K562 (cell line): ENCODE data around the gene RGS7. TPM values are rescaled to one million over a fixed set of nuclear protein-coding genes. Genes with fewer than 3 reads are reported as not detected.

ENCODE experiments used
- ATAC-seq: fragments of 200-7000 bp; cut with Tn5 transposase; 3 replicates; pipeline ENCODE4 v1.9.1; 2020; ENCODE audit warnings: moderate library complexity
- BruUV-seq: library from RNA; stranded (reverse); fragments of 400-500 nt; replicated peaks from 2 replicates; lab custom pipeline; 2021; lab: Mats Ljungman, UMichigan
- CTCF ChIA-PET: fragments of 300-600 bp; formaldehyde crosslinking; extraction: SDS; loops from one replicate; lab custom pipeline; 2021; ENCODE audit warnings: low intra/inter-chr PET ratio; lab: Yijun Ruan, JAX
- POLR2A ChIA-PET: fragments of 300-600, 350-650 bp; sonication (Branson Sonifier 250); formaldehyde crosslinking; extraction: SDS; loops from one replicate; lab custom pipeline; 2021; ENCODE audit warnings: antibody characterized with exemption, inconsistent platforms; lab: Yijun Ruan, JAX
- DNase-seq, 4 experiments: peaks; one replicate each; pipeline versions ENCODE4 v3.0.0 to v3.0.0-alpha.2; 2011 to 2018; ENCODE audit warnings: low spot score in 3 of 4, mixed read lengths in 3 of 4; ENCODE audit errors: extremely low read depth in 1 of 4
- FAIRE-seq: peaks from 2 replicates; lab custom pipeline; 2011; peaks lifted over from hg19 to GRCh38; lab: Jason Lieb, UNC
- H2AFZ ChIP-seq: 2 replicates; pipeline ENCODE4 v1.6.0; 2011; ENCODE audit warnings: low read depth, low read length, control low read depth, inconsistent platforms
- H3K27ac ChIP-seq: fragments of 200-600 bp; 3 replicates; pipeline ENCODE4 v1.8.0; 2011; ENCODE audit warnings: low read depth, mild to moderate bottlenecking, control low read depth, inconsistent platforms, low read length, moderate library complexity, mixed read lengths; ENCODE audit errors: extremely low read depth
- H3K27me3 ChIP-seq, 2 experiments: fragments of 300-600 bp in 1 of 2; 2 replicates in 1 of 2; 3 replicates in 1 of 2; pipeline versions ENCODE4 v1.6.0 to v1.8.0; 2011; ENCODE audit warnings: inconsistent platforms in 2 of 2, low read length in 2 of 2, mild to moderate bottlenecking in 1 of 2, mixed read lengths in 1 of 2, moderate library complexity in 1 of 2; ENCODE audit not compliant: control insufficient read depth in 2 of 2, insufficient read depth in 2 of 2
- H3K36me3 ChIP-seq: fragments of 300-600 bp; 3 replicates; pipeline ENCODE4 v1.8.0; 2011; ENCODE audit warnings: mild to moderate bottlenecking, low read length, inconsistent platforms; ENCODE audit not compliant: control insufficient read depth, insufficient read depth
- H3K4me1 ChIP-seq, 2 experiments: fragments of 200-600 bp in 1 of 2; replicated peaks in 1 of 2; 2 replicates in 1 of 2; 3 replicates in 1 of 2; pipeline versions ENCODE4 v1.5.1 to v1.8.0; 2011; ENCODE audit warnings: inconsistent platforms in 2 of 2, low read length in 2 of 2, mild to moderate bottlenecking in 1 of 2, mixed read lengths in 1 of 2, moderate library complexity in 1 of 2; ENCODE audit not compliant: control insufficient read depth in 2 of 2, insufficient read depth in 2 of 2
- H3K4me2 ChIP-seq: 2 replicates; pipeline ENCODE4 v1.6.1; 2011; ENCODE audit warnings: low read length, control low read depth, inconsistent platforms, mixed read lengths; ENCODE audit not compliant: insufficient read depth
- H3K4me3 ChIP-seq: fragments of 200-600 bp; sonication (generic), shearing (Covaris generic); 2 replicates; pipeline ENCODE4 v1.5.1; 2016; ENCODE audit warnings: control low read depth, inconsistent platforms
- H3K79me2 ChIP-seq: fragments of 200-600 bp; 3 replicates; pipeline ENCODE4 v1.8.0; 2011; ENCODE audit warnings: low read length, inconsistent platforms; ENCODE audit not compliant: control insufficient read depth, insufficient read depth
- H3K9ac ChIP-seq, 2 experiments: 2 replicates each; pipeline versions ENCODE4 v1.6.0 to v1.6.1; 2011; ENCODE audit warnings: low read depth in 2 of 2, low read length in 2 of 2, control low read depth in 1 of 2, inconsistent platforms in 1 of 2, mild to moderate bottlenecking in 1 of 2, mixed read lengths in 1 of 2; ENCODE audit not compliant: insufficient read depth in 1 of 2
- H3K9me1 ChIP-seq: one replicate; pipeline ENCODE4 v1.6.0; 2011; ENCODE audit warnings: inconsistent platforms, mild to moderate bottlenecking, low read length, moderate library complexity; ENCODE audit not compliant: control insufficient read depth, insufficient read depth
- H3K9me3 ChIP-seq: replicated peaks from 2 replicates; pipeline ENCODE4 v1.5.1; 2011; ENCODE audit warnings: low read depth, low read length, inconsistent platforms; ENCODE audit not compliant: control insufficient read depth, insufficient read depth
- H4K20me1 ChIP-seq: replicated peaks from 2 replicates; pipeline ENCODE4 v1.6.1; 2011; ENCODE audit warnings: low read length, inconsistent platforms, mixed read lengths; ENCODE audit not compliant: control insufficient read depth, insufficient read depth
- CSDE1 ChIP-seq, 2 experiments: fragments of 450-650 bp; IDR thresholded peaks; 2 replicates each; pipeline ENCODE4 v1.6.1; 2016; ENCODE audit warnings: mild to moderate bottlenecking in 1 of 2
- ERF ChIP-seq: fragments of 450-650 bp; formaldehyde crosslinking; IDR thresholded peaks from 2 replicates; pipeline ENCODE4 v1.4.0; 2020; ENCODE audit warnings: mild to moderate bottlenecking, mixed read lengths
- ETS1 ChIP-seq: conservative IDR thresholded peaks from 2 replicates; pipeline ENCODE4 v1.6.1; 2011; ENCODE audit warnings: low read depth, mild to moderate bottlenecking, low read length; ENCODE audit not compliant: control insufficient read depth
- MXD1 ChIP-seq: fragments of 250-450 bp; sonication (Bioruptor Pico); IDR thresholded peaks from 2 replicates; pipeline ENCODE4 v1.8.0; 2021; ENCODE audit warnings: borderline replicate concordance, mild to moderate bottlenecking, moderate library complexity; ENCODE audit not compliant: poor library complexity, severe bottlenecking
- RAD21 ChIP-seq, 2 experiments: fragments of 250-450 bp in 1 of 2; fragments of 450-650 bp in 1 of 2; sonication (Bioruptor Pico) in 1 of 2; formaldehyde crosslinking in 1 of 2; IDR thresholded peaks in 1 of 2; conservative IDR thresholded peaks in 1 of 2; 2 replicates each; pipeline versions ENCODE4 v1.4.0 to v1.8.0; 2020 to 2022; ENCODE audit warnings: mild to moderate bottlenecking in 2 of 2, moderate library complexity in 1 of 2
- STAG1 ChIP-seq: sonication (generic); formaldehyde crosslinking; IDR thresholded peaks from 2 replicates; pipeline ENCODE4 v1.5.0; 2020; ENCODE audit warnings: missing genetic modification reagents, borderline replicate concordance
- TSC22D4 ChIP-seq: fragments of 450-650 bp; IDR thresholded peaks from 2 replicates; pipeline ENCODE4 v1.6.1; 2016; ENCODE audit warnings: missing genetic modification characterization, missing biosample characterization, control low read depth
- ZFPM2 ChIP-seq: fragments of 250-450 bp; sonication (Bioruptor Pico); IDR thresholded peaks from 2 replicates; pipeline ENCODE4 v1.5.1; 2022; ENCODE audit warnings: mild to moderate bottlenecking
- WGBS: fragments of 100-300 bp; shearing (Covaris generic); methylation state at CpG from one replicate; pipeline ENCODE4 v1.1.6; 2016; ENCODE audit warnings: low coverage, mixed read lengths; ENCODE audit not compliant: insufficient coverage; ENCODE audit errors: missing lambda C conversion rate; 5-methylcytosine and 5-hydroxymethylcytosine counted together
- in situ Hi-C: fragments of 300-500 bp; cut with MboI; formaldehyde crosslinking; loops from 4 replicates; pipeline ENCODE4 v1.15.0; 2018; ENCODE audit warnings: inconsistent platforms, mixed read lengths
- intact Hi-C: fragments of 100-400 bp; cut with micrococcal nuclease; formaldehyde crosslinking; loops from 2 replicates; pipeline ENCODE4 v1.14.2; 2022
- polyA plus RNA-seq, 8 experiments: library from polyadenylated mRNA; depleted of rRNA in 4 of 8; stranded (reverse) in 5 of 8; unstranded in 3 of 8; fragments of >200 nt; fragmentation: Nextera tagmentation in 2 of 8; fragmentation: Illumina TruSeq in 1 of 8; extraction: Ambion mirVana in 2 of 8; extraction: Trizol in 1 of 8; gene quantifications; 2 replicates each; pipeline versions ENCODE4 v1.2.1 to v1.2.3, GENCODE V29; 2011 to 2014; ENCODE audit warnings: inconsistent platforms in 1 of 8, missing spikeins in 1 of 8
- total RNA-seq, 7 experiments: library from RNA; depleted of rRNA in 6 of 7; stranded (reverse); fragments of >200 nt in 6 of 7; fragmentation: Illumina TruSeq in 2 of 7; extraction: Trizol in 2 of 7; gene quantifications; 2 replicates each; pipeline versions ENCODE4 v1.2.1 to v1.2.3, GENCODE V29; 2011 to 2021; ENCODE audit warnings: low replicate concordance in 1 of 7

RGS7 gene
- total and polyA plus RNA-seq, 9 of the 15 experiments (the other 6 are each of a cell fraction or from before 2014, with no cell fraction given): not detected

GRCh38 chr1:240967070-240967724 is 389.8 kb downstream of the RGS7 start:
- Histone ChIP-seq H4K20me1 (no peaks in the 10 kb centered on the region), H3K27ac (no peak overlapping the region), H3K27me3 (no peaks in the 10 kb centered on the region), H3K4me1 (no peaks in the 10 kb centered on the region), H3K4me2 (no peak overlapping the region), H2AFZ (no peak overlapping the region), H3K9me1 (no peaks in the 10 kb centered on the region), H3K9ac (no peak overlapping the region), H3K4me3 (no peak overlapping the region), H3K79me2 (no peaks in the 10 kb centered on the region), H3K9me3 (no peaks in the 10 kb centered on the region), H3K36me3 (no peaks in the 10 kb centered on the region)
- 1% methylated on average over 10 of the region's 10 CpGs for WGBS
- intact Hi-C loops: no loop called here
- FAIRE-seq (no peak), ATAC-seq (no peak), DNase-seq (no peak)
- no TSS peak for BruUV-seq
- in situ Hi-C loops: no loop called here
- ChIA-PET CTCF (no interaction called here), POLR2A (interaction anchor here (0.6 kb wide), 1 partner anchor 288 kb away, joined by 3 read pairs; no protein-coding TSS in a partner anchor)
- TF ChIP-seq ERF (CRISPR knock-in tag): no peak
- no peak for TF ChIP-seq TSC22D4 (tag)
- TF ChIP-seq MXD1 (CRISPR knock-in tag): no peak
- no peak for TF ChIP-seq ETS1
- no peak for TF ChIP-seq ZFPM2 (CRISPR knock-in tag)
- no peak for TF ChIP-seq STAG1 (CRISPR knock-in tag)
- TF ChIP-seq CSDE1 (IDR thresholded peaks at IDR 0.05): no peak
- TF ChIP-seq RAD21 (CRISPR knock-in tag; conservative IDR thresholded peaks at IDR 0.05 in 1 of 2, IDR thresholded peaks at IDR 0.05 in 1 of 2): no peak
